Measurements from ENCODE around the gene FAM20C.

Gene FAM20C

DNA sequence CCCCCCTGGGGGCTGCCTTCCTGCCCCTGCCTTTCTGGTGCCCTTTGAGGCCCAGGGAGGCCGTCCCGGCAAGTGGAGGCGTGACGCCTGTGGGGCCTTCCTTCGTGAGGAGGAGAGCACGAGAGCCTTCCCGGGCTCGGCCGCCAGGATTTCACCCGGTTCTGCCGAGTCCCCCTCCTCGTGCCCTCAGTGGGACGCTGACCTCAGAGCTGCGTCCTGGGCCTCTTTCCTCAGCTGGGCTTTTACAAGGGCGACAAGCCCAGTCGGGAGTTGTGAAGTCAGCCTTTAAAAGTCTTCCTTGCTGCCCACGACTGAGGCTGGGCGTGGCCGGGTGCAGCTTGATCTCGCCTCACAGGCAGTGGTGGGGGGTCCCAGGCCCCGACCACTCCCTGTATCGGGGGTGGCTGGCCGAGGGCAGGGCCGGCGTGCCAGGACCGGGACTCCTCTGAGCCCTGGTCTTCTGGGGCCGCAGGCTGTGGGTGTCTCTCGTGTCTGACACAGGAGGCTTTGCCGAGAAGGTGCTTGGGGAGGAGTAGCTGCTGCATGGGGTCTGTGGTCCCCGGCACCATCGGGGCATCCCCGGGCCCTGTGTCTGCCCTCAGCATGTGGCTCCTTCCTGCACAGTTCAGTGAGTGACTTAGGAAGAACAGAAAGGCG, 41.8 kb downstream of the FAM20C start:
- TF ChIP-seq GATA2 (IDR thresholded peaks at IDR 0.05; ENCODE audit: low read depth, low read length) = no peak
- TF ChIP-seq GATA3 (IDR thresholded peaks at IDR 0.05; ENCODE audit: low read depth, low read length) = no peak

DNA sequence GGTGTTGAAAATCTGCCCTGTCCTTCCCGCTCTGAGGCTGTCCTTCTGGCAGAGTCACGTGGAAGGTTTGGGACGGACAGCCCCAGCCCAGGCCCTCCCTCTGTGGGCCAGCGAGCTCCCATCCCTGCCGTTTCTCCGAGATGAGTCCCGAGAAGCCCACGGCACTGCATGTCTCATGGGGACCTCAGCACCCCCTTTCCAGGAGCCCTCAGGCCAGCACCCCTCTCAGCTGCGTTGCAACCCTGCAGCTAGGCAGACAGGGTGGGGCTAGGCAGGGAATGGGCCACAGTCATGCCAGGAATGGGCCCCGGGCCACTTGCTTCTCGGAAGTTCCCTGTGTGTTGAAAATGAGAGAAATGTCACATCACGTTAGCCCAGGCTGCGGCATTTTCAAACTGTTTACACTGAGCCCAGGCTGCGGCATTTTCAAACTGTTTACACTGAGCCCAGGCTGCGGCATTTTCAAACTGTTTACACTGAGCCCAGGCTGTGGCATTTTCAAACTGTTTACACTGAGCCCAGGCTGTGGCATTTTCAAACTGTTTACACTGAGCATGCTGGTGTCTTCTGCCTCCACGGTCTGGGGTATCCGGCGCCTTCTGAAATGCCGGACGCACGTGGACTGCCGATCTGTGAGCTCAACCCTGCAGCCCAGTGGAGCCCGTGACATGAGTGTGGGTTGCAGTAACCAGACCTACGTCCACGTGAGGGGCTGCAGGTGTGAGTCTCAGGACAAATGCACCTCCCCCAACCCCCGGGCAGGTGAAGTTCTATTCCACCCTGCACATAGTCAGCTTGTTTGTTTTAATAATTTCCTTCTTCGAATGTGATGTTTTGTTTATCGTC, 42.6 kb downstream of the FAM20C start:
- no peak for TF ChIP-seq GATA2 (IDR thresholded peaks at IDR 0.05; ENCODE audit: low read depth, low read length)
- TF ChIP-seq GATA3 (IDR thresholded peaks at IDR 0.05; ENCODE audit: low read depth, low read length) = no peak

DNA sequence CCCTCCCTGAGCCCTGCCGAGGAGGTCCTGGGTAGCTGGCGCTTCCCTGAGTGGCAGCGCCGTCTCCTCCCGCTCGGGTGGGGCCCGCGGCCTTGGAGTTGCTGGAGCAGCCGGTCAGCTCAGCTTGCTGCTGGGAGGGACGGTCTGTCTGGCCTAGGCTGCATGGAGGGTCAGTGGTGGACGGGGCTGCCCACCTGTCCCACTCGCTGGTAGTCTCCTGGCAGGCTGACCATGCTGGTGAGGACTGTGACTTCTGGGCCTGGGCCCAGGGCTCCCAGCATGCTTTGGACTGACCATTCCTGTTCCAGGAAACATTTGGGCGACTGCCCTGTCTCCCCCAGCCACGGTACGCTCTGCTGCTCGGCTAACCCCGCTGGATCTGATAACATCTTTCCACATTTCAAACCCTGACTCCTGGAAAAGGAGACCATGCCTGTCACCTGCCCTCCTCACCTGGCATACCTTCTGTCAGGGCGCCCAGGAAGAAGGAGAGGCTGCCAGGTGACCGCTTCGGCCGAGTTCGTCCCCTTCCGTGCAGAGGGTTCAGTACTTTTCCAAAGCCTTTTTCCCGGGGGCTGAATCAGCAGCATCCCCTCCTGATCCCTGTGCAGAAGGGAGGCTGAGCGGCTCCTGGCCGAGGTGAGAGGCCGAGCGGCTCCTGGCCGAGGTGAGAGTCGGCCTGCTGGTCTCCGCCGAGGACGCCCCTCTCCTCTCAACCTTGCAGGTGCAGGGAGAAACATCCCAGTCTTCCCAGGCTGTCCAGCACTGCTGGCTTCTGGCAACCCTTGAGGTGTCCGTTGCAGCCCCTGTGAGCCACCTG, 43.4 kb downstream of the FAM20C start:
- TF ChIP-seq GATA2 (IDR thresholded peaks at IDR 0.05; ENCODE audit: low read depth, low read length) (no peak), GATA3 (IDR thresholded peaks at IDR 0.05; ENCODE audit: low read depth, low read length) (no peak)

DNA sequence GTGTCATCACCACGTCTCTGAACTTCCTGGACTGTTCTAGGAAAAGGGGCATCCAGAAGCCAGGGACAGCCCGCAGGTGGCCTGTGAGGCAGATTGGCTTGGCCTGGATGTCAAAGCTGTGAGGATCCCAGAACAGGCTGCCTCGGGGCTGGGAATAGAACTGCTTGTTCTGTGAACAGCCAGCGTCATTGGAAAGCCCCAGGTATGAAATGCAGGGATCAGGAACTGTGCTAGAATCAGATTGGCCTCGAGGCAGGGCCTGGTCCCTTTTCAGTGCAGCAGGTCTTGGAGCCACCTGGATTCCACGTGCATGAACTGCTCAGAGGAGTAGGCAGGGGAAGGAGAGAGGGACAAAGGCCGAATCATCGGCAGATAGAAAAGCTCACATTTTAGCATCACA, 44.6 kb downstream of the FAM20C start:
- no peak for TF ChIP-seq GATA3 (IDR thresholded peaks at IDR 0.05; ENCODE audit: low read depth, low read length)
- TF ChIP-seq GATA2 (IDR thresholded peaks at IDR 0.05; ENCODE audit: low read depth, low read length) = no peak

DNA sequence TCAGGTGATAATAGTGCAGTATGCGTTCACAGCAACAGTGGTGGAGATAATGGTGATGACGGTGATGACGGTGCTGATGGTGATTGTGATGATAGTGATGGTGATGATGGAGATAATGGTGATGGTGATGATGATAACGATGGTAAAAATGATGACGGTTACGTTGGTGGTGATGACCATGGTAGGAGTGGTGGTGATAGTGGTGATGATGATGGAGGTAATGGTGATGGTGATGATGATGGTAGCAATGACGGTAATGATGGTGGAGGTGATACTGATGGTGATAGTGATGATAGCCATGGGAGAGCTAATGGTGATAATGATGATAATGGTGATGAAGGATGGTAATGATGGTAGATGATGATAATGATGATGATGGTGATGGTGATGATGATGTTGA, 45.0 kb downstream of the FAM20C start:
- TF ChIP-seq GATA3 (IDR thresholded peaks at IDR 0.05; ENCODE audit: low read depth, low read length) = no peak
- TF ChIP-seq GATA2 (IDR thresholded peaks at IDR 0.05; ENCODE audit: low read depth, low read length) = 0 out of 2 replicates have a peak, but pooled peaks have one; percentile 5

GRCh38 chr7:240146-240676, 47.8 kb downstream of the FAM20C start:
- TF ChIP-seq GATA3 (IDR thresholded peaks at IDR 0.05; ENCODE audit: low read depth, low read length) (no peak), GATA2 (IDR thresholded peaks at IDR 0.05; ENCODE audit: low read depth, low read length) (no peak)

GRCh38 chr7:240887-241421, 48.6 kb downstream of the FAM20C start:
- TF ChIP-seq GATA2 (IDR thresholded peaks at IDR 0.05; ENCODE audit: low read depth, low read length) = no peak
- TF ChIP-seq GATA3 (IDR thresholded peaks at IDR 0.05; ENCODE audit: low read depth, low read length) = no peak

DNA sequence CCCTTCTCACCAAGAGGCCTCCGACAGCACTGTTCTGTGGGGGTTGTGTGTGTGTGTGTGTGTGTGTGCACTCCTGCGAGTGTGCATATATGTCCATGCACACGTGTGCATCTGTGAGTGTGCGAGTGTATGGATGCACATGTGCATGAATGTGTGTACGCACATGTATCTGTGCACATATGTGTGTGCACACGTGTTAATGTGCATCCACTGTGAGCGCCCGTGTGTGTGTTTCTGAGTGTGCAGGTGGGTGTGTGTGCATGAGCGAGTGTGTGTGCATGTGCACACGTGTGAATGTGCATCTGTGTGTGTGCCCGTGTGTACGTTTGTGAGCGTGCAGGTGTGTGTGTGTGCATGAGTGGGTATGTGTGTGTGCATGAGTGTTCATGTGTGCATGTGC, 49.1 kb downstream of the FAM20C start:
- no peak for TF ChIP-seq GATA2 (IDR thresholded peaks at IDR 0.05; ENCODE audit: low read depth, low read length)
- TF ChIP-seq GATA3 (IDR thresholded peaks at IDR 0.05; ENCODE audit: low read depth, low read length) = no peak

GRCh38 chr7:244974-245373, 52.6 kb downstream of the FAM20C start:
- no peak for TF ChIP-seq GATA2 (IDR thresholded peaks at IDR 0.05; ENCODE audit: low read depth, low read length)
- no peak for TF ChIP-seq GATA3 (IDR thresholded peaks at IDR 0.05; ENCODE audit: low read depth, low read length)

- TF ChIP-seq GATA3 (IDR thresholded peaks at IDR 0.05; ENCODE audit: low read depth, low read length) (no peak), GATA2 (IDR thresholded peaks at IDR 0.05; ENCODE audit: low read depth, low read length) (no peak)
Measured at GRCh38 chr7:245574-246295, 53.4 kb downstream of the FAM20C start.

DNA sequence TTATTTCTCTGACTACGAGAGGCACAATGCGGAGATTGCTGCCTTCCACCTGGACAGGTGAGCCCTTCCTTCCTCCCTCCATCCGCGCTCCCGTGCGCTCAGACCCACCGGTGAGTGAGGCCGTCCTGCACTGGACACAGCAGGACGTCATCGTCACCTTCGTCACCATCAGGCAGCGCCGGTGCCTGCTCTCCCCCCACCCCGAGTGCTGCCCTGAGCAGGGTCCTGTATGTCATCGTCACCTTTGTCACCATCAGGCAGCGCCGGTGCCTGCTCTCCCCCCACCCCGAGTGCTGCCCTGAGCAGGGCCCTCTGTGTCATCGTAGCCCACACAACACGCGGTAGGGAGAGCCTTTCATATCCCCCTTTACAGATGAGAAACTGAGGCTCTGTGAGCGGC, 54.1 kb downstream of the FAM20C start:
- TF ChIP-seq GATA2 (IDR thresholded peaks at IDR 0.05; ENCODE audit: low read depth, low read length) = no peak
- no peak for TF ChIP-seq GATA3 (IDR thresholded peaks at IDR 0.05; ENCODE audit: low read depth, low read length)

DNA sequence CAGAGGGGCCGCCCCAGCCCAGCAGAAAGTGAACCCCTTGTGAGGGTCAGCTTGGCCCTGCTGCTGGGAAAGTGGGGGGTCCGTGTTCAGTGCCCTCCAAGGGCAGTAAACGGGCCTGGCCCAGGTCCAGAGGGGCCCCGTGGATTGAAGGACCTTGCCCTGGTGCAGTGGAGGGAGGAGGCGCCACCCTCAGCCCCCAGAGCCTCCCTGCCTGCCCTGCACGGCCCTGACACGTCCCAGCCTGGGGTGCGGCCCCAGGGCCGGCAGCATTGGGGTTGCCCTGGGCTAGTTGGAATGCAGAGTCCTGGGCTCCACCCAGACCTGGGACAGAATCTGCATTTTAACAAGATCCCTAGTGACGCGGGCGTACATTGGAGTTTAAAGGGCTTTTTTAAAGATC, 54.8 kb downstream of the FAM20C start:
- TF ChIP-seq GATA2 (IDR thresholded peaks at IDR 0.05; ENCODE audit: low read depth, low read length) = no peak
- TF ChIP-seq GATA3 (IDR thresholded peaks at IDR 0.05; ENCODE audit: low read depth, low read length) = no peak

DNA sequence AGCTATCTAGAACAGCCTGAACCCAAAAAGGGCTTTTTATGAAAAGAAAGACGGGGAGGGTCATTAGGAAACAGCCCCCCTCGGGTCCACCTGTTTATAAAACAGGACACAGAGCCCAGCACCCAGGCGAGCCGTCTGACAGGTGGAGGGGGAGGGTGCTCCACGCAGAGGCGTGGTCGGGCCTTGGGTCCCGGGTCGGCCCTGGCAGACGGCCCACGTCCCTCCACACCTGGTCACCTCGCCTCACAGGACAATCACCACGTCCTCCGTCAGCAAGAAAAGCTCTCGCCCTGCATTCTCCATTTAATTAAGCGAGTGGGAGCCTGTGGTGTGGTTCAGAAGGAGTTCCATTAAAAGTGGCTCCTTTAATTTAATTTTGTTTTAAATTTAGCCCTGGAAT, 55.3 kb downstream of the FAM20C start:
- TF ChIP-seq GATA3 (IDR thresholded peaks at IDR 0.05; ENCODE audit: low read depth, low read length) = no peak
- no peak for TF ChIP-seq GATA2 (IDR thresholded peaks at IDR 0.05; ENCODE audit: low read depth, low read length)
